Adrenal gland (tissue), 5 donors: ENCODE results near the gene CES2.

Experiments
- POLR2A ChIP-seq, 2 donors: fragments of 450-650 bp; IDR thresholded peaks; one replicate each; pipeline ENCODE4 v1.6.1; 2017; ENCODE audit warnings: antibody characterized with exemption in 2 of 2, mild to moderate bottlenecking in 2 of 2, moderate library complexity in 1 of 2
- TF ChIP-seq, protein P1 (sequence below), 6 experiments: fragments of 450-650 bp in 4 of 6; fragments of 200-600 bp in 2 of 6; sonication (generic) in 1 of 6; IDR thresholded peaks; 1 replicate in 5 of 6; 2 replicates in 1 of 6; pipeline versions ENCODE4 v1.5.1 to v1.8.0; 2016 to 2021; ENCODE audit warnings: antibody characterized with exemption in 6 of 6, mild to moderate bottlenecking in 2 of 6, moderate library complexity in 1 of 6
- donor health status: DM: no; HTN: no; CAD: no.

DNA sequence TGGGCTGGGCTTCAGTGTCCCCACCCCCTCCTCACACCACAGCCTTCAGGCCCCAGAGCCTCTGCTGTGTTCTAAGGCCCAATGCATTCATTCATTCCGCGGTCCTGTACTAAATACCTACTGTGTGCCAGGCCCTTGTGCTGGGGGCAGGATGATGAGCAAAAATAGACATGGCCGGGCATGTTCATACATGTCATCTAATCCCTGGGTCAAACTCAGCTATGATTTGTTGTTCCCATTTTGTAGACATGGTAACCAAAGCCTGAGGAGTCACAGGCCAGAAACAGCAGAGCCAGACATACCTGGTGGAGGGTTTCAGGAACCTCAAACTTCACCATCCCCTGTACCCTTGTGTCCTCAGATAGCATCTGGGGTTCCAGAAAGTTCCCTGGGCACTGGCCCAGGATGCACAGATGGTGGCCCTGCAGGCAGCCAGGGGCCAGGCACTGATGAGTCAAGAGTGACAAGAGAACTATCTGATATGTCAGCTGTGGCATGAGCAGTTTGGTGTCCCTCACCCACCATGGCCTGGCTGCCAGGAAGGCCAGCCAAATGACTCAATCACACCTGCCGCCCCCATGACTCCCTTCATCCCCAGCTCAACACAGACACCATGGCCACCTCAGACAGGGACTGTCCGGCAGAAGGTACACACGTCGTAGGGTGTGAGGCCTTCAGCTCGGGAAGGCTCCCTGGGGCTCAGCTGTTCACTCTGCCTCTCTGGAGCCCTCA lies 7.2 kb upstream of the CES2 start:
- TF ChIP-seq POLR2A (IDR thresholded peaks at IDR 0.05), result peak in 1 of 2 donors; percentile 45
- TF ChIP-seq, protein P1, sequence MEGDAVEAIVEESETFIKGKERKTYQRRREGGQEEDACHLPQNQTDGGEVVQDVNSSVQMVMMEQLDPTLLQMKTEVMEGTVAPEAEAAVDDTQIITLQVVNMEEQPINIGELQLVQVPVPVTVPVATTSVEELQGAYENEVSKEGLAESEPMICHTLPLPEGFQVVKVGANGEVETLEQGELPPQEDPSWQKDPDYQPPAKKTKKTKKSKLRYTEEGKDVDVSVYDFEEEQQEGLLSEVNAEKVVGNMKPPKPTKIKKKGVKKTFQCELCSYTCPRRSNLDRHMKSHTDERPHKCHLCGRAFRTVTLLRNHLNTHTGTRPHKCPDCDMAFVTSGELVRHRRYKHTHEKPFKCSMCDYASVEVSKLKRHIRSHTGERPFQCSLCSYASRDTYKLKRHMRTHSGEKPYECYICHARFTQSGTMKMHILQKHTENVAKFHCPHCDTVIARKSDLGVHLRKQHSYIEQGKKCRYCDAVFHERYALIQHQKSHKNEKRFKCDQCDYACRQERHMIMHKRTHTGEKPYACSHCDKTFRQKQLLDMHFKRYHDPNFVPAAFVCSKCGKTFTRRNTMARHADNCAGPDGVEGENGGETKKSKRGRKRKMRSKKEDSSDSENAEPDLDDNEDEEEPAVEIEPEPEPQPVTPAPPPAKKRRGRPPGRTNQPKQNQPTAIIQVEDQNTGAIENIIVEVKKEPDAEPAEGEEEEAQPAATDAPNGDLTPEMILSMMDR (IDR thresholded peaks at IDR 0.05), result no peak
